ENCODE measurements around the gene UTY.

UTY gene

DNA sequence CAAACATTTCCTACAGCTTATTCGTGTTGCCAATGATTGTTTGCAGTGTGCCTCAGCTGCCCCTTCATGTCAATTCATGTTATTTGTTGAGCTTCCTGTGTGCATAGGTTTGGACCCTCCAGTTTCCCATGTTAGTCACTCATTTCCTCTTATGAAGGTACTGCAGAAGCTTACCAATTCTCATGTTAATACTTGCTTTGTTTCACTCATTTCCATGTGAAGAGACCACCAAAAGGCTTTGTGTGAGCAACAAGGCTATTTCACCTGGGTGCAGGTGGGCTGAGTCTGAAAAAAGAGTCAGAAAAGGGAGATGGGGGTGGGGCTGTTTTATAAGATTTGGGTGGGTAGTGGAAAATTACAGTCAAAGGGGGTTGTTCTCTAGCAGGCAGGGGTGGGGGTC is 274.6 kb downstream of the UTY start:
- H3K9me3 ChIP-seq (ENCODE audit: control insufficient read depth, insufficient read depth, low read length), result no peaks in the 10 kb centered on the region
- H3K36me3 ChIP-seq (ENCODE audit: insufficient read depth, low read length), result no peaks in the 10 kb centered on the region
- no peaks in the 10 kb centered on the region for H3K4me1 ChIP-seq (ENCODE audit: insufficient read depth, low read length)

More for the DNA sequence above, 274.6 kb downstream of the UTY start:
- no peak overlapping the region for H3K9ac ChIP-seq (ENCODE audit: low read depth, low read length)

Data from ES-I3 (cell line).